Astrocyte of the hippocampus (primary cell): ENCODE data around the gene ADARB2.

Experiments used
- DNase-seq: peaks from one replicate; pipeline ENCODE4 v3.0.0; 2011; ENCODE audit warnings: low read depth, low spot score

The ADARB2 gene

DNA sequence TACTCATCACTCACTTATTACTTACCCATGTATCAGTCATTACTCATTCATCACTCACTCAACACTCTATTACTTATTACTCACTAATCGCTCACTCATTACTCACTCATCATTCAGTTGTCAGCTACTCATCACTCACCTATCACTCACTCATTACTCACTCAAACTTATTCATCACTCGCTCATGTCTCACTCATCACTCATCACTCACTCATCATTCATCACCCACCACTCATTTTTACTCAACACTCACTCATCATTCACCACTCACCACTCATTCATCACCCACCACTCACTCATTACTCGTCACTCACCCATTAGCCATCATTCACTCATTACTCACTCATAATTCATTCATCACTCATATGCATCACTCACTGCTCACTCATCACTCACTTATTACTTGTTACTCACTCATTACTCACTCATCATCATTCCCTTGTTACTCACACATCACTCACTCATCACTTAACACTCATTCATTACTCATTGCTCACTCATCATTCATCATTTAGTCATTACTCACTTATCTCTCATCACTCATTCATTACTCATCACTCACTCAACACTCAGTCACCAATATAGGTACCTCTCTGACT is 237.9 kb downstream of the ADARB2 start:
- no peak for DNase-seq

DNA sequence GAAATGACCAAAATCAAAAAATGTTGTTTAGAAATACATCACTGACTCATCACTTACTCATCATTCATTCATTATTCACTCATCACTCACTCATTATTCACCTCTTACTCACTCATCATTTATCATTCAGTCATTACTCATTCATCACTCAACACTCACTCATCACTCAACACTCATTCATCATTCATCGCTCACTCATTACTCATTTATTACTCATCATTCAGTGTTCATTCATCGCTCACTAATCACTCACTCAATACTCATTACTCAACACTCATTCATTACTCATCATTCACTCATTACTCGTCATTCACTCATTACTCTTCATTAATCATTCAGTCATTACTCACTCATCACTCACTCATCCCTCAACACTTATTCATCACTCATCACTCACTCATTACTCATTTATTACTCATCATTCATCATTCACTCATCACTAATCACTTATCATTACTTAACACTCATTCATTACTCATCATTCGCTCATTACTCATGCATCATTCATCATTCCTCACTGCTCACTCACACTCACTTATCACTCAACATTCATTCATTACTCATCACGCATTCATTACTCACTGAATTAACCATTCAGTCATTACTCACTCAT is 238.5 kb downstream of the ADARB2 start:
- no peak for DNase-seq

DNA sequence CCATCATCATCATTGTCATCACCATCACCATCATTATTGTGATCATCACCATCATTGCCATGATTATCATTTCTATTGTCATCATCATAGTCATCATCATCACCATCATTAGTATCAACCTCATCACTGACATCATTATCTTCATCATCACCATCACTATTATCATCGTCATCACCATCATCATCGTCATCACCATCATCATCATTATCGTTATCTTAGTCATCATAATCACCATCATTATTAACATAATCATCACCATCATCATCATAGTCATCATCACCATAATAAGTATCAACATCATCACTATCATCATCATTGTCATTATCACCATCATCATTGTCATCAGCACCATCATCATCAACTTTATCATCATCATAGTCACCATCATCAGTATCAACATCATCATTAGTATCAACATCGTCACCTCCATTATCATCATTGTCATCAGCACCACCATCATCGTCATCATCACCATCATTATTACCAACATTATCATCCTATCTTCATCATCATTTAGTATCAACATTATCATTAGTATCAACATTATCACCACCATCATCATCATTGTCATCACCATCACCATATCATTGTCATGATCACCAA is 241.3 kb downstream of the ADARB2 start:
- DNase-seq = no peak

DNA sequence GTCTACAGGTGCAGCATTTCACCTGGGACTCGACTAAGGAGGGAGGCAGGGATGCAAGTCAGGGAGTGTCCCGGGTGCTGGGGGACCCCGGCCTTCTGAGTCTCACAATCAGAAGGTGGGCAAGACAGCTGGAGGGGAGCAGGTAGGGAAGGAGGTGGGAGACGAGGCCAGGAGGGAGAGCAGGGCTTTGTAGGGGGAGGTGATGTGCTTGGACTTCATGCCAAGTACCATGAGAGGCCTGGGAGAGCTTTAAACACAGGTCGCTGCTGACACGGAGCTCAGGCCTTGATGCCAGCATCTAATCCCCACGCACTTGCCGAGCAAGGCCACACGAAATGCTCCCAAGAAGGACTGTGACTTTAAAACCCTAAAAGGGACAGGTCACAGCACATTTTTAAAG is 244.7 kb downstream of the ADARB2 start:
- DNase-seq = no peak

DNA sequence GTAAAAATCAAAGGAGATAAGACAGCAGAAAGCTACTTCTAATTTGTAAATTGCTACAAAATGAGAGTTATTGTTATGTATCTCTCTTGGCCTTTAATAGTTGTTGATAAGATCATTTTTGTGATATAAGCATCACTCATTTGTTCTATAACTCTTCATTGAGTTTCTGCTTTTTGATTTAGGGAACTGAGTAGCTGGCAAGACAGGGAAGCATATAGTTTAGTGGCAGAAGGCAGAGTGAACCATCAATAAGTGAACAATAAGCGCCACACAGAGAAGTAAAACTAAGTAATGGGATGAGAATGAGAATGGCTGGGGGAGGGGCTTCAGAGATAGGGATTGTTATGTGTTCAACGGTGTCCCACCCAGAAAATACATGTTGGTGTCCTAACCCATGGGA is 245.4 kb downstream of the ADARB2 start:
- no peak for DNase-seq

DNA sequence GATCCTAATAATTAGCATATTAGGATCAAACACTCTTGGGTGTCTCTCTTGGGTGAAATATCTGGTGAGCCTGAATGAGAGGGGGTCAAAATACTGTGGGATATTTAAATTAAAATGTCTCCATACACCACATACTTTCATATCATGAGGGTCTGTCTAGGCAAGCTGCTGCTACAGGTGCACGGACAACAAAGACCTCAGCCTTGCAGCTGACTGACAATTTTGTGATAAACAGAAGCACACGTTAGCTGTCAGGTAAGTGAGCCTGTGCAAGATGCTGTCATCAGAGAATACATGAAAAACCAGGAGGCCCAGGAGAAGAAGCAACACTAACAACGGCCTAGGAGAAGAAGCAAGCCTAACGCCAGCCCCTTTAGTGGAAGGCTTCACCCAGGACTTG is 247.5 kb downstream of the ADARB2 start:
- no peak for DNase-seq

DNA sequence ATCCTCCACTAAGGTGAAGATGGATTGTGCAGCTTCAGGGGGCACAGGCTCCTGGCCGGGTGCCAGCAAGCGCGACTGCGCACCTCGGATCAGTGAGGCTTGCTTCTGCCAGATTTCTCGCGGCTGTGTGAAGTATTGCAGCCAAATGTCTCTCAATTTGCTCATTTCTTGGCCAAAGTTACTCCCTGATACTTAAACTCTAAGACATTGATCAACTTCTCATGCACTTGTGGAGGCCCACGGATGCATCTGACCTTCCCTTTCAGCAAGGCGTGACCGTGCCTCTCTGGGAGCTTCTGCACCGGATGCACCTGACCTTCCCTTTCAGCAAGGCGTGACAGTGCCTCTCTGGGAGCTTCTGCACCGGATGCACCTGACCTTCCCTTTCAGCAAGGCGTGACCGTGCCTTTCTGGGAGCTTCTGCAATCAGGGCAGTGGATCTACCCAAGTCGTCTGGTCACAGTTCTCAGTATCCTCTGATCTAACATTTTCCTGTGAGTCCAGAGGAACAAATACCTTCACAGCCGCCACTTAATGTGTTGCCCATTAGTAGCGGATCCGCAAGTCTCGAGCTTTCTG is 248.3 kb downstream of the ADARB2 start:
- no peak for DNase-seq

DNA sequence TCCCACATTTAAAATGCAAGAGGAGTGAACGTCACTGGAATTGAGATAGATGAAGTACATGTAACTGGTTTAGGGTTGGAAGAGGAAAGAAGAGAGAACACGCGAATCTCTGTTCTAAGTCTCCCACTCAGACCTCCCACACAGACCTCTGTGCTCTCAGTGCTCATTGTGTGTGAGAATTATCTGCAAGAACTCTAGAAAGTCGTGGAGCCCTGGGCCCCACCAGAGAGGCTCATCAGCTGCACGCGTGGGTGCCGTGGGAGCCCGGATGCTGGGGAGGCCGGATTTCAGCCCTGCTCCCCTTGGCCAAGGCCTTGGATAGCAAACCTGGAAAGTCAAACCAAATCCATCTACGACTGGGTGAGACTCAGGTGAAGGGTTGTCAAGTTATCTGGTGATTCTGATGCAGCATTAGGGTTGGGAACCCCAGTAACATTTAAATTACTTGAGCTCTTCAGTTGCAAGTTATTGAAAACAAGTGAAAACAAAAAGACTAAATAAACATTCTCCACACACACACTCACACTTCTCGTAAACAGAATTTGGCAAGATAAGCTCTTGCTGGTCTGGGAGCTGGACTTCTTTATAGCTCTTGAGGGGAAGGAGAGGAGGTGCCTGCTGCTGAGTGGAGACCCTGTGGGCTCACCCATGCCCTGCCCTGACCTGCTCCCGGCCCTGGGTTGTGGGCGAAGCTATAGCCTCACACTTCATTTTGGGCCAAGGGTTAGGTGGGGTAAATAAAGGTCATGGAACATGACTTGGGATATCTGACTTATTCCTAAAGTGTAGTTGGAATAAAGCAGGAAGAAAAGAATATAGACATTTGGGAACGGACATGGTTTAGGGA is 250.3 kb downstream of the ADARB2 start:
- DNase-seq = no peak

DNA sequence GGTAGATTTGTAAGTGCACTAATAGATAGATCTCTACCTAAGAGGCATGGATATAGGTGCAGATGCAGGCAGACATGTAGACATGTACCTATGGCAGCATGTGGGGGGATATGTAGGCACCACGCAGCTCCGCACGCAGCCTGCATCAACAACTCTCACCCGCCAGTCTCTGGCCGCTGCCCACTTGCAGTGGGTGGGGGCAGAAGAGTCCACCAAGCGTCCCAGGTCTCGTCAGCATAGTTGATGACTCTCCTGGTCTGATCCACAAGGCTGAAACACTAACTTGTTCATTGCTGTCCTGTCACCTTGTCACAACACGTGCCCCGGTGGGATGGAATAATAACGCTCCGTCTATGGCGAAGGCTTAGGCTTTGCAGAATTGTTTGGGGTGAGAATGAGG is 252.0 kb downstream of the ADARB2 start:
- DNase-seq = no peak

DNA sequence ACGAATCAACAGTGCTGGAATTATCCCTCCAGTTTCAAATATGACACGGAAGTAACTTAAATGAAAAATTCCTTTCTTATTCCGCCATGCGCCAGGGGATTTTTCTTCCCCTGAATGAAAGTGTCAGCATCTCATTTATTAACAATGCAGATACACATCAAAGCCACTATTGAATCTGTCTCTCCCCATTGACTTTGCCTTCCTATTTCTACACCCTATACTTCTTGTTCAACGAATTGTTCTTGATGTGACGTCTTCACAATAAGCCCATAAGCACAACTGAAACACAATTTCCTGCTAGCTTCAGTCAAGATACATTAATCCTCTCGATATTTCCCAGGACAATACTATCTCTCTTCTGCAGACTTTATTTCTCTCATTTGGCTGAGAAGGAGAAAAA is 253.5 kb downstream of the ADARB2 start:
- DNase-seq = no peak

DNA sequence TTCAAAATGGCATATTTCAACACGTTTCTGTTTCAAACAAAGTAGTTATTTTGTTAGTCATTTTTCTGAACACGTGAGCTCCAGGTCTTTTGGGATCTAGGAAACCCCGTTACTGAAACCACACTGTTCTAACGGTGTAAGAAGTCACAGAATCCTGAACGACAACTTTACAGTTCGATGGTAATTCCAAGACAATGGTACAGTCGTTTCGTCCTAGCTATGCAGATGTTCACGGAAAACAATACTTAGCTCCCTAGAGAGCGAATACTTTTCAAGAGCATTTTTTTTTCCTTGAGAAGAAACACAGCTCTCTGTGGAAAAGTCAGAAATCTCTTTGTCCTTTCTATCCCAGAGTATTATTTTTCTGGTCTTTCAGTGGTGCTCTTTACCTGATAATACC is 254.1 kb downstream of the ADARB2 start:
- DNase-seq = no peak

DNA sequence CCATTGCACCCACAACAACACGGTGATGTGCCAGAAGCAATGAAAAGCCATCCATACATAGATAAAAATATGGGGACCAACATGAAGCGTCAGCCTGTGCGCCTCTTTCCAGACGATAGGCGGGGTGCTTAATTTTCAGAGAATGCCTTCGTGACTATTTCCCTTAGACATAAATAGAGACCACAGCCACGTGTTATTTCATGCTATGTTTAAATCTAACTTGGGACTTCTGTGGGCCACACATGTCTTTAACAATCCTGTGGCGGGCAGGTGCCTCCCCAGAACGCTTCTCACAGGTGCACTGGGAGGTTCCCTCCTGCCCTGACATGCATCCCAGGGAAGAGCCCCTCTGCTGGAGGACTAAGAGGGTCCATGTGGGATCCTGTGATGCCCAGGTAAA is 259.7 kb downstream of the ADARB2 start:
- no peak for DNase-seq

DNA sequence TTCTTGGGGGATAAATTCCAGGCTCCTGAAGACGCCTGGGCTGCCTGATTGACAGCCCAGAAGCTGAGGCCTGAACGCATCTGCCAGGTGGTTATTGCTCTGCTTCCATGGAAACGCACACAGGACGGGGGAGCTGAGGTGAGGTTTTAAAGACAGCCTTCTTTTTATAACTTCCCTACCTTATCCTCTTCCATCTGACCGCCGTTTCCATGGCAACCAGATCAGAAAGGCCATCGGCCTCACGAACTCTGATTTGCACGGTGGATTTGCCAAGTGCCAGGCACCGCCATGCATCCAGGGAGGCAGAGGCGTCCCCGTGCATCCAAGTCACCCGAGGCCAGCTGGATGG is 260.9 kb downstream of the ADARB2 start:
- DNase-seq = no peak

DNA sequence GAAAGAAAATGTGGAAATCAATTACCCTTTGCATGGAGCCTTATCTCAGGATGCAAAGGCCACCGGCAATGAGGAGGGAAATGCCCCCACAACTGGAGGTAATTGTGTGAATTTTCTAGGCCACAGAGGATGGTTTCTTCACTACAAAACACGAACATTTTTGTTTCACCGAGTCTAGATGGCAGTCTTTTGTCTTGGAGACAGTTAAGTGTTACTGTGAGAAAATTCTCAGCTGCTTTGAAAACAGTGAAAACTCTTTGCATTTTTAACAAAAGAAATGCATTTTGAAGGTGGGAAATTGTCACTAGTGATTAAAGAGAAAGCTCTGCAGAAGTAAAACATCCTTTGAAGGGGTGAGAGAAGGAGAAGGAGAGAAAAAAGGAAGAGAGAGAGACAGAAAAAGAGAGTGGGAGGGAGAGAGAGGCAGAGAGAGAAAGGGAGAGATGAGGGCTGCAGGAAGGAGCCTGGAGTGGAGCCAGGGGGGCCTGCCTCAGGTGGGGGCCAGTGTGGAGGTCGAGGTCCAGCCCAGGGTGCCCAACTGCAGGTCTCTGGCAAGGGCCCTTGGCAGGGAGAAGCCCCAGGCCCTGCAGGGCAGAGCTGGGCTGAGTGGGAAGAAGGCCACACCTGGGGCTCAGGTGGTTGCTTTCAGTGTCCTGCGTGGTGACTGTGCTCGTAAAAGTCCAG is 261.4 kb downstream of the ADARB2 start:
- DNase-seq = no peak

DNA sequence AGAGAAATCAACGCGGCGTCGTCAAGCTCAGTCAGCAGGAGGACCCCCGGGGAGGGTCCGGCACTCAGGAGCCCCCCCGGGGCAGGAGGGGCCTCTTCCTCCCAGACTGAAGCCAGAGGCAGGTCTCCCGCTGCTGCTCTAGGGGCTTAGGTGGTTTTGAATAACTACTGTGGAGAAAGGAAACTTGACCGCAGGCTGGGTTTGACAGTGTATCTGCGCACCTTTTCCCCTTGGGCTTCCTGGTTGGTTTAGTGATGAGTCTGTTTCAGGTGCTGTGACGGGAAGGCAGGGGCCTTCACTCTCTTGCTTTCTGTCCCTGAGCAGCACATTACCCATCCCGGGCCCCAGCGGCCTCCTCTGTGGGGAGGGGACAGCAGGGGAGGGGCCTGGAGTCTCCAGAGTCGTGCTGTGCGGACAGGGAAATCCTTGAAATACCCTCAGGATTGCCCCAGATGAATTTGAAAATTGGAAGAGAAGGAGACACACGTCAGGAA is 262.2 kb downstream of the ADARB2 start:
- DNase-seq = no peak

DNA sequence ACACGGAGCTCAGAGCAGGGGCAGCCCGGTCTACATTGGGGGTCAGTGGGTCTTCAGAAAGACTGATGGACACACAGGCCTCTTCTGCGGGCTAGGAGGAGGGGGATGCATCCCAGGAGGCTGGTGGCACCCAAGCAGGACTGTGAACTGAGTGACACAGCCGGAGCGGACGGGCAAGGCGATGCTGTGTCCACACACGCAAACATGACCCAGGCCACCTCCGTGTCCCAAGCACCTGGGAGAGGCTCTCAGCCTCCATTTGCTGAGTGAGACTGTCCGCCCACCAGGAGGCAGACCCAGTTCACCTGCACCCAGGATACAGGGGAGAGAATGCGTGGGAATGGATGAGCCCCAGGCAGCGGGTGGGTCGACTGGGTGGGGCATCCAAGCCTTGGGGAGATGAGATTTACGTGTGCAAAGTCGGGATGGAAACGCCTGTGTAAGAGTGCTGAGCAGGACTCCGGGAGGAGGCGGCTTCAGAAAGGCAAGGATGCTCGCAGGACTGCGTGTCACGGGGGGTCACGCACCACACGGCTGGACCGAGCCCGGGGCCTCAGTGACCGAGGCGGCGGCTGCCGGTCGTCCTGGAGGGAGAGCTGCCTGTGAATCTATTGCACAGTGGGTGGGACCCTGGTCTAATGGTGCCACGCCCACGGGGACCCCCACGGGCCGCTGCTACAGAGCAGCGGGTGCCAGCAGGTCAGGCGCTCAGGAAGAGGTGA is 262.8 kb downstream of the ADARB2 start:
- DNase-seq = no peak

DNA sequence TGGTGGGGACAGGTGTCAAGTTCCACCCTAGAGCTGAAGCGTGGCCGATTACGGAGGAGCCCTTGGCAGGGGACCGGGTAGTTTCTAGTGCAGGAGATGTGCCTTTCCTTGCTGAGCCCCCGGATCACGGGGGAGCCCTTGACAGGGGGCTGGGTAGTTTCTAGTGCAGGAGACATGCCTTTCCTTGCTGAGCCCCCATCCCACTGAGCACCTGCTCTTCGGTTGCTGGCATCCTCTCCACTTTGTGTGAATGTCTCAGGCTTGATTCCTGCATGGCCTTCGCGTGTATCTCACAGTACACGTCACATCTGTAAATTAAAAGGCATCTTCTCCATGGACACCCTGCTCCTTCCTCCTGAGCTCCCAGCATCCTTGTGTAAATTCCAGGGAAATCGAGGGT is 263.5 kb downstream of the ADARB2 start:
- DNase-seq = no peak

DNA sequence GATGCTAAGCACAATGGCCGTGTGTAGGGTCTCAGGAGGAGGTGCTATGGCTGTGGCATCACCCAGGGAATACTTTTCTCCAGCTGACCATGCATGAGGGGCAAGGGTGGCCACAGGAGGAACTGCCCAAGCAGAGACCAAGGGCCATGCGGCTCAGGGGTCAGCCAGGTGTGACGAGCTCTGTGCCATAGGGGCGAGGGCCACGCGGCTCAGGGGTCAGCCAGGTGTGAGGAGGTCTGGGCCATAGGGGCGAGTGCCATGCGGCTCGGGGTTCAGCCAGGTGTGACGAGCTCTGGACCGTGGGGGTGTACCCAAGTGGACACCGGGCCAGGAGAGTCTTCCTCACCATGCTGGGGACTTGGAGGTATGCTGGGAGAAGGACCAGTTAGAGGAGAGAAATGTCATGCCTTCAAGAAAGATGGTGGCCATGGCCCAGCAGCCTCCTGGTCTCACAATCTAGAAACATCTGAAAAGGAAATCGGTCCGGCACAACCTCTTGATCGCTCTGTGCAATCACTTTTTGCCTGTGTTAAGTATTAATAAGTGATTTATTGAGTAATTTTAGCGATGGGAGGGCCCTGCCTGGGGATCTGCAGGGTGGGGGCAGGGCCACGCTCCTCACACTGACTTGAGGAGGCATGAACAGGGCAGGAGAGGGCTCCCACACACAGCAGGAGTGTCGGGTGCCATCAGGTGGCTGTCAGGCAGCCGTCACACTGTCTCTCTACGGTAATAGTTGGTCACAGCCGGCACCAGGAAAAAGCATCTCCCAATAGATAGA is 265.0 kb downstream of the ADARB2 start:
- no peak for DNase-seq

DNA sequence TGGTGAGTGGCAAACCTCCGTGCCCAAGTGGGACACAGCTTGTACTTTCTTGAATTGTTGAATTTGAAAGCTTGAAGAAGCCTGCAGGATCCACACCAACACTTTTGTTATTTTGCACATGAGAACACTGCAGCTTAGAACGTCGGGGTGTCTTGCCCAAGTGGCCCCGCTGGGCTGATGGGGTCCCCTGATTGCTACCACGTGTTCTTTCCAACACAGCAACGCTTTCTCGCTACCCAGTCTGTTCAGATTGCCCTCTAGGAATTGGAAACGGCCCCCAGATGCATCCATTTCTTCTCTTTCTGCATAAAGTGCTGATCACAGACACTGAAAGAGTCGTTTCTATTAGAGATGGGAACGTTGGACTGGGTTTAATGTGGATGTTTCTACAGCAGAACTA is 268.5 kb downstream of the ADARB2 start:
- no peak for DNase-seq
